HepG2 (cell line): Measurements from ENCODE around the gene ACSM6. TPM values are rescaled to one million over a fixed set of nuclear protein-coding genes. Genes with fewer than 3 reads are reported as not detected.
A peak's percentile ranks its signal among the peaks of the same experiment; 100 is the strongest.

Experiments
- ATAC-seq: fragments of 200-7000 bp; cut with Tn5 transposase; 3 replicates; pipeline ENCODE4 v1.9.1; 2020; ENCODE audit warnings: mild to moderate bottlenecking, moderate library complexity
- BruUV-seq: library from RNA; stranded (reverse); fragments of 400-500 nt; replicated peaks from 2 replicates; lab custom pipeline; 2021; lab: Mats Ljungman, UMichigan
- CTCF ChIA-PET: fragments of 300-600 bp; formaldehyde crosslinking; extraction: SDS; loops from one replicate; lab custom pipeline; 2021; ENCODE audit warnings: low total read pairs, inconsistent platforms, low intra/inter-chr PET ratio; lab: Yijun Ruan, JAX
- POLR2A ChIA-PET: fragments of 350-600 bp; sonication (Branson Sonifier 250); formaldehyde crosslinking; loops from one replicate; lab custom pipeline; 2020; ENCODE audit warnings: antibody characterized with exemption, inconsistent platforms; lab: Yijun Ruan, JAX
- DNase-seq: peaks from one replicate; pipeline ENCODE4 v3.0.0-alpha.2; 2015; ENCODE audit warnings: low spot score
- FAIRE-seq: peaks from 3 replicates; lab custom pipeline; 2011; peaks lifted over from hg19 to GRCh38; lab: Jason Lieb, UNC
- H2AFZ ChIP-seq: one replicate; pipeline ENCODE4 v1.6.1; 2011; ENCODE audit warnings: low read length, inconsistent platforms
- H3K27ac ChIP-seq: fragments of 300-600 bp; 3 replicates; pipeline ENCODE4 v1.8.0; 2011; ENCODE audit warnings: mixed run types, mild to moderate bottlenecking, mixed read lengths, low read length, inconsistent platforms; ENCODE audit not compliant: insufficient read depth; ENCODE audit errors: extremely low read length
- H3K27me3 ChIP-seq, 2 experiments: fragments of 200-600 bp in 1 of 2; 2 replicates in 1 of 2; 3 replicates in 1 of 2; pipeline versions ENCODE4 v1.6.0 to v1.8.0; 2011; ENCODE audit warnings: low read length in 2 of 2, mild to moderate bottlenecking in 2 of 2, moderate library complexity in 2 of 2, inconsistent platforms in 1 of 2; ENCODE audit not compliant: insufficient read depth in 2 of 2, control insufficient read depth in 1 of 2
- H3K36me3 ChIP-seq, 2 experiments: fragments of 200-600 bp in 1 of 2; replicated peaks in 1 of 2; 2 replicates in 1 of 2; 3 replicates in 1 of 2; pipeline versions ENCODE4 v1.5.1 to v1.8.0; 2011; ENCODE audit warnings: low read length in 2 of 2, inconsistent platforms in 1 of 2; ENCODE audit not compliant: insufficient read depth in 2 of 2, control insufficient read depth in 1 of 2
- H3K4me1 ChIP-seq: 2 replicates; pipeline ENCODE4 v1.5.1; 2012; ENCODE audit warnings: low read length, inconsistent platforms; ENCODE audit not compliant: insufficient read depth
- H3K4me2 ChIP-seq: 2 replicates; pipeline ENCODE4 v1.6.0; 2011; ENCODE audit warnings: low read depth, low read length, inconsistent platforms
- H3K4me3 ChIP-seq, 3 experiments: fragments of 200-600 bp in 1 of 3; sonication (generic), shearing (Covaris generic) in 1 of 3; replicated peaks in 1 of 3; 2 replicates each; pipeline ENCODE4 v1.5.1; 2011 to 2016; ENCODE audit warnings: low read length in 3 of 3, inconsistent platforms in 2 of 3, low read depth in 2 of 3, mild to moderate bottlenecking in 2 of 3, control low read depth in 1 of 3, mixed read lengths in 1 of 3; ENCODE audit not compliant: insufficient read depth in 1 of 3
- H3K79me2 ChIP-seq: one replicate; pipeline ENCODE4 v1.6.1; 2011; ENCODE audit warnings: low read length, inconsistent platforms; ENCODE audit not compliant: insufficient read depth
- H3K9ac ChIP-seq: 2 replicates; pipeline ENCODE4 v1.6.0; 2011; ENCODE audit warnings: mild to moderate bottlenecking, low read depth, low read length, inconsistent platforms; ENCODE audit not compliant: insufficient read depth
- H3K9me3 ChIP-seq: 2 replicates; pipeline ENCODE4 v1.5.1; 2012; ENCODE audit warnings: mild to moderate bottlenecking, low read length
- H4K20me1 ChIP-seq: 2 replicates; pipeline ENCODE4 v1.6.0; 2011; ENCODE audit warnings: inconsistent platforms, mild to moderate bottlenecking, low read length, moderate library complexity; ENCODE audit not compliant: insufficient read depth
- ARNT ChIP-seq: fragments of 450-650 bp; IDR thresholded peaks from 2 replicates; pipeline ENCODE4 v1.6.1; 2017
- CHD2 ChIP-seq: IDR thresholded peaks from 2 replicates; pipeline ENCODE4 v1.6.1; 2011; ENCODE audit warnings: low read depth, low read length, improper control_type of control experiment
- NCOR1 ChIP-seq: fragments of 200-600 bp; sonication (generic); IDR thresholded peaks from 2 replicates; pipeline ENCODE4 v1.7.0; 2017; ENCODE audit warnings: antibody characterized with exemption, low read length, borderline replicate concordance
- ZNF333 ChIP-seq: sonication (generic); formaldehyde crosslinking; IDR thresholded peaks from 2 replicates; pipeline ENCODE4 v1.4.0; 2020; ENCODE audit warnings: mild to moderate bottlenecking, missing genetic modification reagents, borderline replicate concordance
- ZNF547 ChIP-seq: sonication (generic); formaldehyde crosslinking; IDR thresholded peaks from 2 replicates; pipeline ENCODE4 v1.5.1; 2020; ENCODE audit warnings: mild to moderate bottlenecking, missing genetic modification reagents
- ZSCAN29 ChIP-seq: sonication (generic); formaldehyde crosslinking; conservative IDR thresholded peaks from 2 replicates; pipeline ENCODE4 v1.4.0; 2020; ENCODE audit warnings: mild to moderate bottlenecking, missing genetic modification reagents
- ZSCAN9 ChIP-seq: IDR thresholded peaks from 2 replicates; pipeline ENCODE4 v1.6.1; 2016; ENCODE audit warnings: borderline replicate concordance
- WGBS: methylation state at CpG from one replicate; pipeline ENCODE4 v1.1.6; 2017; ENCODE audit warnings: low lambda C conversion rate; 5-methylcytosine and 5-hydroxymethylcytosine counted together
- in situ Hi-C: cut with HindIII; loops from 2 replicates; pipeline ENCODE4 v1.10.0; 2017; ENCODE audit warnings: low pct_unique_long_range_greater_than_20kb; ENCODE audit not compliant: extremely low pct_ligation_motif_present
- intact Hi-C: fragments of 100-400 bp; cut with micrococcal nuclease; formaldehyde crosslinking; loops from one replicate; pipeline ENCODE4 v1.10.0; 2022; ENCODE audit not compliant: unreplicated experiment
- polyA plus RNA-seq, 8 experiments: library from polyadenylated mRNA; depleted of rRNA in 3 of 8; stranded (reverse) in 7 of 8; unstranded in 1 of 8; fragments of >200 nt; fragmentation: Illumina TruSeq in 4 of 8; extraction: Trizol in 4 of 8; gene quantifications; 2 replicates each; pipeline versions ENCODE4 v1.2.1 to v1.2.3, GENCODE V29; 2011 to 2016; ENCODE audit warnings: low read depth in 4 of 8, missing spikeins in 1 of 8, mixed read lengths in 1 of 8; ENCODE audit not compliant: insufficient read depth in 1 of 8
- total RNA-seq, 5 experiments: library from RNA; depleted of rRNA; stranded (reverse); fragments of >200 nt; fragmentation: Illumina TruSeq; extraction: Trizol; gene quantifications; 2 replicates each; pipeline ENCODE4 v1.2.3, GENCODE V29; 2016; ENCODE audit warnings: low read depth in 1 of 5
- TF ChIP-seq, protein P1 (sequence below): sonication (generic); formaldehyde crosslinking; conservative IDR thresholded peaks from 2 replicates; pipeline ENCODE4 v1.4.0; 2020; ENCODE audit warnings: missing genetic modification reagents
- TF ChIP-seq, protein P2 (sequence below): IDR thresholded peaks from 2 replicates; pipeline ENCODE4 v1.6.1; 2018; ENCODE audit warnings: missing genetic modification reagents, mild to moderate bottlenecking, missing compliant biosample characterization
- TF ChIP-seq, protein P3 (sequence below): sonication (generic); formaldehyde crosslinking; conservative IDR thresholded peaks from 2 replicates; pipeline ENCODE4 v1.8.0; 2022; ENCODE audit warnings: mild to moderate bottlenecking, moderate library complexity, missing genetic modification reagents
- TF ChIP-seq, protein P4 (sequence below): IDR thresholded peaks from 2 replicates; pipeline ENCODE4 v1.6.1; 2016

Gene ACSM6
- total and polyA plus RNA-seq, 2 of the 13 experiments (the other 11 are each of a cell fraction or from before 2014, with no cell fraction given) = not detected

DNA sequence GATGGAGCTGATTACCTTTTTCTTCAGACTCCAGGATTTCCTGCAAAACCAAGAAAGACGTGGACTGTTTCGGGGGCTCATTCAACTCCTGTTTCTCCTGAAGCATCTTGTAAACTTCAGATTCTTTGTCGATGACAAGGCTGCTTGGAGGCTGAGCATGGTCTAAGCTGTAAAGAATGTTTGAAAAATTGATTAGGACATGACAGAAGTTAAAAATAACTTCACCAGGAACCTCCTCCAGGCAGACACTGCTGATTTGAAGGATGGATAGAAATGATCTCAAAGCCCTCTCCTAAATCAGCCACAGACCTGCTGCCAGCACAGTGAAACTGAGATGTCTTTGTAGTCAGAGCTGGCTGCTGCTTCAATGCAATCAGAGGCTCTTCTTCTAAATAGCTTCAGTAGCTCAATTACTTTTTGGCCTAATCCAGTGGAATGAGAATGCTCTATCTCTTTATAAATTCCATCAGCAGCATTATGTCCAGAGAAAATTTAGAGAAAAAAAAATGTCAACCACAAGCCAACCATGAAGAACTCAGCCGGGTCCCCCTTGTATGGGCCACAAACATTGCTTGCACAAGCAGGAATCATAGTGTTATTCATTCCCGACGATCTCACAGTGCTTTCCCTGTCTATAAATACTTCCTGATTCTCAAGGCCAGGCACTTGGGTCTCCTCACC lies 53.3 kb downstream of the ACSM6 start:
- Histone ChIP-seq H2AFZ (no peak overlapping the region), H3K27me3 (no peaks in the 10 kb centered on the region), H3K9me3 (no peaks in the 10 kb centered on the region), H3K4me2 (no peak overlapping the region), H3K9ac (no peak overlapping the region), H3K79me2 (peaks cover 18% of the 10 kb centered on the region), H3K36me3 (peaks cover 31 to 73% of the 10 kb centered on the region in 2 experiments), H3K4me3 (no peak overlapping the region), H3K27ac (peak overlapping the region; percentile 21), H3K4me1 (peaks cover 19% of the 10 kb centered on the region), H4K20me1 (0 out of 2 replicates have a peak, but pooled peaks cover 6% of the 10 kb centered on the region)
- CTCF ChIA-PET = interaction anchor here (1.4 to 3.0 kb wide), 3 partner anchors 43 to 115 kb away, joined by 7 to 53 read pairs (median 10); partner anchors contain the start of gene PDLIM1
- FAIRE-seq (no peak), ATAC-seq (peak; percentile 28; the same call in 1 of the 3 replicates), DNase-seq (peak; percentile 28)
- in situ Hi-C loops (loop anchor here (5.0 to 25.0 kb wide), 2 partner anchors 45 to 610 kb away; partner anchors contain the start of gene PDLIM1), intact Hi-C loops (no loop called here)
- WGBS = 76% methylated on average over 6 of the region's 6 CpGs
- BruUV-seq = no TSS peak
- TF ChIP-seq ZNF547 (CRISPR knock-in tag) = no peak
- TF ChIP-seq, protein P1, sequence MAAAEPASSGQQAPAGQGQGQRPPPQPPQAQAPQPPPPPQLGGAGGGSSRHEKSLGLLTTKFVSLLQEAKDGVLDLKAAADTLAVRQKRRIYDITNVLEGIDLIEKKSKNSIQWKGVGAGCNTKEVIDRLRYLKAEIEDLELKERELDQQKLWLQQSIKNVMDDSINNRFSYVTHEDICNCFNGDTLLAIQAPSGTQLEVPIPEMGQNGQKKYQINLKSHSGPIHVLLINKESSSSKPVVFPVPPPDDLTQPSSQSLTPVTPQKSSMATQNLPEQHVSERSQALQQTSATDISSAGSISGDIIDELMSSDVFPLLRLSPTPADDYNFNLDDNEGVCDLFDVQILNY (CRISPR knock-in tag) = no peak
- TF ChIP-seq, protein P2, sequence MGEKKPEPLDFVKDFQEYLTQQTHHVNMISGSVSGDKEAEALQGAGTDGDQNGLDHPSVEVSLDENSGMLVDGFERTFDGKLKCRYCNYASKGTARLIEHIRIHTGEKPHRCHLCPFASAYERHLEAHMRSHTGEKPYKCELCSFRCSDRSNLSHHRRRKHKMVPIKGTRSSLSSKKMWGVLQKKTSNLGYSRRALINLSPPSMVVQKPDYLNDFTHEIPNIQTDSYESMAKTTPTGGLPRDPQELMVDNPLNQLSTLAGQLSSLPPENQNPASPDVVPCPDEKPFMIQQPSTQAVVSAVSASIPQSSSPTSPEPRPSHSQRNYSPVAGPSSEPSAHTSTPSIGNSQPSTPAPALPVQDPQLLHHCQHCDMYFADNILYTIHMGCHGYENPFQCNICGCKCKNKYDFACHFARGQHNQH (CRISPR knock-in tag) = no peak
- no peak for TF ChIP-seq CHD2
- TF ChIP-seq, protein P3, sequence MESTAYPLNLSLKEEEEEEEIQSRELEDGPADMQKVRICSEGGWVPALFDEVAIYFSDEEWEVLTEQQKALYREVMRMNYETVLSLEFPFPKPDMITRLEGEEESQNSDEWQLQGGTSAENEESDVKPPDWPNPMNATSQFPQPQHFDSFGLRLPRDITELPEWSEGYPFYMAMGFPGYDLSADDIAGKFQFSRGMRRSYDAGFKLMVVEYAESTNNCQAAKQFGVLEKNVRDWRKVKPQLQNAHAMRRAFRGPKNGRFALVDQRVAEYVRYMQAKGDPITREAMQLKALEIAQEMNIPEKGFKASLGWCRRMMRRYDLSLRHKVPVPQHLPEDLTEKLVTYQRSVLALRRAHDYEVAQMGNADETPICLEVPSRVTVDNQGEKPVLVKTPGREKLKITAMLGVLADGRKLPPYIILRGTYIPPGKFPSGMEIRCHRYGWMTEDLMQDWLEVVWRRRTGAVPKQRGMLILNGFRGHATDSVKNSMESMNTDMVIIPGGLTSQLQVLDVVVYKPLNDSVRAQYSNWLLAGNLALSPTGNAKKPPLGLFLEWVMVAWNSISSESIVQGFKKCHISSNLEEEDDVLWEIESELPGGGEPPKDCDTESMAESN (CRISPR knock-in tag) = no peak
- TF ChIP-seq ARNT = no peak
- TF ChIP-seq ZSCAN9 (CRISPR knock-in tag) = no peak
- no peak for TF ChIP-seq ZNF333
- TF ChIP-seq NCOR1 = no peak
- TF ChIP-seq ZSCAN29 (CRISPR knock-in tag) = no peak
- TF ChIP-seq, protein P4, sequence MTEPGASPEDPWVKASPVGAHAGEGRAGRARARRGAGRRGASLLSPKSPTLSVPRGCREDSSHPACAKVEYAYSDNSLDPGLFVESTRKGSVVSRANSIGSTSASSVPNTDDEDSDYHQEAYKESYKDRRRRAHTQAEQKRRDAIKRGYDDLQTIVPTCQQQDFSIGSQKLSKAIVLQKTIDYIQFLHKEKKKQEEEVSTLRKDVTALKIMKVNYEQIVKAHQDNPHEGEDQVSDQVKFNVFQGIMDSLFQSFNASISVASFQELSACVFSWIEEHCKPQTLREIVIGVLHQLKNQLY (CRISPR knock-in tag) = no peak
- POLR2A ChIA-PET = interaction anchor here (1.1 to 1.5 kb wide), 3 partner anchors 14 to 116 kb away, joined by 3 to 4 read pairs (median 3); no protein-coding TSS in a partner anchor
